Right lobe of liver (tissue), 6 donors: ENCODE results near the gene EPYC. TPM values are rescaled to one million over a fixed set of nuclear protein-coding genes. Genes with fewer than 3 reads are reported as not detected.

ENCODE experiments used
- ATAC-seq, 4 donors: fragments of 200-7000 bp; cut with Tn5 transposase; one replicate each; pipeline ENCODE4 v1.9.1; 2020; ENCODE audit warnings: mild to moderate bottlenecking in 4 of 4, moderate library complexity in 4 of 4
- DNase-seq, 3 donors: peaks; one replicate each; pipeline ENCODE4 v3.0.0-alpha.2; 2020
- H3K27ac ChIP-seq, 3 donors: fragments of 200-600 bp; one replicate each; pipeline ENCODE4 v1.8.0; 2022
- H3K27me3 ChIP-seq, 2 donors: fragments of 200-600 bp; one replicate each; pipeline ENCODE4 v1.8.0; 2022
- H3K36me3 ChIP-seq, 4 donors: fragments of 200-600 bp; sonication (generic) in 1 of 4; one replicate each; pipeline versions ENCODE4 v1.5.1 to v1.8.0; 2017 to 2022; ENCODE audit warnings: control low read depth in 1 of 4
- H3K4me1 ChIP-seq, 4 donors: fragments of 200-600 bp; sonication (generic) in 1 of 4; one replicate each; pipeline versions ENCODE4 v1.5.1 to v1.8.0; 2017 to 2022; ENCODE audit warnings: control low read depth in 1 of 4
- H3K4me3 ChIP-seq, 3 donors: fragments of 200-600 bp; one replicate each; pipeline ENCODE4 v1.8.0; 2022
- H3K9me3 ChIP-seq, 4 donors: fragments of 200-600 bp; sonication (generic) in 1 of 4; one replicate each; pipeline versions ENCODE4 v1.5.1 to v1.8.0; 2017 to 2022; ENCODE audit warnings: control low read depth in 1 of 4
- POLR2A ChIP-seq: fragments of 450-650 bp; IDR thresholded peaks from one replicate; pipeline ENCODE4 v1.6.1; 2017; ENCODE audit warnings: antibody characterized with exemption, mild to moderate bottlenecking
- WGBS: methylation state at CpG from one replicate; pipeline ENCODE4 v1.1.6; 2018; ENCODE audit warnings: low coverage, low lambda C conversion rate; ENCODE audit not compliant: insufficient coverage; ENCODE audit errors: missing lambda C conversion rate; 5-methylcytosine and 5-hydroxymethylcytosine counted together
- intact Hi-C, 2 donors: fragments of 100-400 bp; cut with DNase I; formaldehyde crosslinking; loops; one replicate each; pipeline versions ENCODE4 v1.11.2 to v1.14.1; 2022
- total RNA-seq, 6 experiments: library from RNA; depleted of rRNA in 2 of 6; stranded (reverse); fragments of >200 nt in 2 of 6; fragmentation: NEBNext Ultra II Directional in 3 of 6; extraction: Animal tissue kit (Norgen Biotek cat#: 25700) in 3 of 6; gene quantifications; one replicate each; pipeline versions ENCODE4 v1.1.0 to v1.2.4, GENCODE V29; 2016 to 2023
- TF ChIP-seq, protein P1 (sequence below), 4 donors: fragments of 200-600 bp in 3 of 4; fragments of 450-650 bp in 1 of 4; IDR thresholded peaks; one replicate each; pipeline versions ENCODE4 v1.5.1 to v1.8.0; 2016 to 2022; ENCODE audit warnings: antibody characterized with exemption in 4 of 4, mild to moderate bottlenecking in 2 of 4
- donor health status: DM: no; HTN: yes; CAD: no.
- donor health status: DM: no; HTN: no; CAD: no.
- donor health status: DM: no; HTN: no; CAD: no.
- donor health status: DM: no; HTN: yes; CAD: no.
- donor health status: DM: no; HTN: yes; CAD: no.

EPYC gene
- total RNA-seq, 6 experiments from 2014 or later = not detected

DNA sequence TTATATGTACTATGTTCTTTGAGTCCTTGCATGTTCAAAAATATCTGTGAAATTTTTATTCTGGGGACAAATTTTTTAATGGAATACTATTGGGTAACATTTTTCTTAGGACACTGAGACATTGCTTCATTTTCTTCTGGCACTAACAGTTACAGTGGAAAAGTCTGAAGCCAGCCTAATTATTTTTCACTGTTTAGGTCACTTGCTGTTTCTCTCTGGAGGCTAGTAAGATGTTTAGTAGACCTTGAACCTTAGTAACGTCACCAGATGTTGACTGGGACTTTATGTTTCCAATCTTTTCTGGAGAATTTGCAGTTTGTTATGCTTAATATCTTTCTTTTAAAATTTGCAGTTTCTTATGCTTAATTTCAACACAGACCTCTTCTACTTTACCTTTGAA lies 12.3 kb upstream of the EPYC start:
- Histone ChIP-seq H3K9me3 (no peaks in the 10 kb centered on the region), H3K27ac (no peak overlapping the region), H3K4me3 (no peak overlapping the region), H3K27me3 (no peaks in the 10 kb centered on the region), H3K36me3 (no peaks in the 10 kb centered on the region), H3K4me1 (no peaks in the 10 kb centered on the region)
- no peak for TF ChIP-seq POLR2A
- TF ChIP-seq, protein P1, sequence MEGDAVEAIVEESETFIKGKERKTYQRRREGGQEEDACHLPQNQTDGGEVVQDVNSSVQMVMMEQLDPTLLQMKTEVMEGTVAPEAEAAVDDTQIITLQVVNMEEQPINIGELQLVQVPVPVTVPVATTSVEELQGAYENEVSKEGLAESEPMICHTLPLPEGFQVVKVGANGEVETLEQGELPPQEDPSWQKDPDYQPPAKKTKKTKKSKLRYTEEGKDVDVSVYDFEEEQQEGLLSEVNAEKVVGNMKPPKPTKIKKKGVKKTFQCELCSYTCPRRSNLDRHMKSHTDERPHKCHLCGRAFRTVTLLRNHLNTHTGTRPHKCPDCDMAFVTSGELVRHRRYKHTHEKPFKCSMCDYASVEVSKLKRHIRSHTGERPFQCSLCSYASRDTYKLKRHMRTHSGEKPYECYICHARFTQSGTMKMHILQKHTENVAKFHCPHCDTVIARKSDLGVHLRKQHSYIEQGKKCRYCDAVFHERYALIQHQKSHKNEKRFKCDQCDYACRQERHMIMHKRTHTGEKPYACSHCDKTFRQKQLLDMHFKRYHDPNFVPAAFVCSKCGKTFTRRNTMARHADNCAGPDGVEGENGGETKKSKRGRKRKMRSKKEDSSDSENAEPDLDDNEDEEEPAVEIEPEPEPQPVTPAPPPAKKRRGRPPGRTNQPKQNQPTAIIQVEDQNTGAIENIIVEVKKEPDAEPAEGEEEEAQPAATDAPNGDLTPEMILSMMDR (IDR thresholded peaks at IDR 0.05) = no peak
- ATAC-seq (no peak), DNase-seq (no peak)
- intact Hi-C loops = no loop called here
- WGBS = 6% methylated on average over 1 of the region's 1 CpG

DNA sequence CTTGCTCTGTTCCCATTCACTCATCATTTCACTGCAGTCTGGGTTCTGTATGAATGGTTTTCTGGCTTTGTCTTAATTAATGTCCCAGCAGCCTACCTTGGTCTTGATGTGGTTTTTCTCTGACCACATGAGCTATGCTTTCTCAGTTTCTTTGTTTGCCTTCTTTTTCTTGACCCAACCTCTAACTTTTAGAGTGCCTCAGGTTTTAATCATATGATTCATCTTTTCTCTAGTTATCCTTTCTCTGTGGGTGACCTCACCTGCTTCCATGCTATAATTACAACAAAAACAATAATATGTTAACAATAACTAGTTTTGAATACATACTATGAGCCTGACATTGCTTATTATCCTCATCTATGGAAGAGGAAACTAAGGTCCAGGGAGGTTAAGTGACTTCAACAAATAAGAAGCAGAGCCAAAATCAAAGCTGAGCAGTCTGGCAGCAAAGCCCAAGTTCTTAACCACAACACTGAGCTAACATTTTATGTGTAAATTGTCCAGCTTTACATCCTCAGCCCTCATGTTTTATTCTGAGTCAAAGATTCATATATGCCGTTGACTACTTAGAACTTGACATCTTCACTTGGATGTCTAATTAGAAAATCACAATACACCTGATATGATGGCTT lies 4.7 kb upstream of the EPYC start:
- Histone ChIP-seq H3K4me3 (no peak overlapping the region), H3K9me3 (no peaks in the 10 kb centered on the region), H3K27me3 (no peaks in the 10 kb centered on the region), H3K4me1 (no peaks in the 10 kb centered on the region), H3K27ac (no peak overlapping the region), H3K36me3 (no peaks in the 10 kb centered on the region)
- intact Hi-C loops = no loop called here
- 43% methylated on average over 1 of the region's 1 CpG for WGBS
- no peak for TF ChIP-seq POLR2A
- TF ChIP-seq, protein P1 (IDR thresholded peaks at IDR 0.05) = no peak
- no peak for ATAC-seq
- DNase-seq = no peak

DNA sequence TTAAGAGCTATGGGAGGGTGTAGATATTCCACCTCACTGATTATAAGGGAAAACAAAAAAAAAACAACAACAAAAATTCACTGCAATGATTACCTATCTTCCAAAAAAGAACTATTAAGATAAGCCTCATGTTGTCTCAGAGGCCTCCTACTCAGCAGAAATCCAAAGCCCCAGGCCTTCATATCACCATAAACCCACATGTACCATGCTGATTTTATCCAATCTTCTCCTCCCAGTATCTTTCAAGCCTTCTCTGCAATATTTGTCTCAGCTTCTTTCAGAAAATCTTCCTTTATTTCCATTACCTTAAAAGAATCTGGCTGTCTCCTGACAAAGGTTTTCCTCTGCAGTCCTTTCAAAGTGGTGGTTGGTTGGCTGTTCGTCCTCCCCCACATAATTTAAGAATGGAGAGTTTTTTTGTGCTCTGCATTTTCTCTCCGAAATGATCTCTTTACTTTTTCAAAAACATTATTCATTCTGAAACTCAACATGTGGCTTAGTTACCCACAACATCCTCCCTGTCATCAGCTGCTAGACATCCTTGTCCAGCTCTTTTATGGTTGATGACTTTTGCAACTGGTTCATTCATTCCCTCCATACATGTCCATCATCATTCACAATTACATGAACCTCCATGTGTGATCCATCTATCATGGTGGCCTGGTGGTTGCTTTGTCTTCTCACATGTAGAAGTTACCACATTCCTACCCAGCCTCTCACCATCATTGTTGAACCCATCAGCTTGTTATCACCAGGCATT lies 2.9 kb upstream of the EPYC start:
- intact Hi-C loops = no loop called here
- ATAC-seq = no peak

DNA sequence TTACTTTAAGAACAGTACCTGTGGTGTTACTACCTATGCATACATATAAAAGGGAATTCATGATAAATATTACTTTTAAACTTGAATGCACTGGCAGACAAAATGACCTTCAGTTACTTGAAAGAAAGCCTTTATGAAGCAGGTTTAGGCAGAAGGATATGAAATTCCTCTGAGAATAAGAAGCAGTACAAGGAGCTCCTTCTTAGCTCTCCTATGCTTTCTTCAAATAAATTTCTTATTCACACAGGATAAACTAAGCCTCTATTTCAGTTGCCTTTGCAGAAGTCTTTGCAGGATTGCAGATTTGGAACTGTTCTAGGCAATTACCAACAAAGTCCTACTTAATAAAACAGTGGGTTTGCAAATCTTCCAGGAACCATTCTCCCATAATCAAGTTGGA lies 1.0 kb downstream of the EPYC start:
- no peak overlapping the region for H3K4me3 ChIP-seq
- no peaks in the 10 kb centered on the region for H3K9me3 ChIP-seq
- TF ChIP-seq, protein P1 (IDR thresholded peaks at IDR 0.05) = no peak
- no peak for TF ChIP-seq POLR2A
- ATAC-seq = no peak
- H3K27ac ChIP-seq = no peak overlapping the region
- intact Hi-C loops = no loop called here
- no peaks in the 10 kb centered on the region for H3K36me3 ChIP-seq
- no peaks in the 10 kb centered on the region for H3K4me1 ChIP-seq
- no peaks in the 10 kb centered on the region for H3K27me3 ChIP-seq
- no peak for DNase-seq

More for the DNA sequence above, 2.9 kb upstream of the EPYC start:
- H3K4me3 ChIP-seq = no peak overlapping the region
- 39% methylated on average over 2 of the region's 2 CpGs for WGBS
- no peak for TF ChIP-seq POLR2A
- no peaks in the 10 kb centered on the region for H3K36me3 ChIP-seq
- H3K27ac ChIP-seq = no peak overlapping the region
- no peaks in the 10 kb centered on the region for H3K9me3 ChIP-seq
- no peaks in the 10 kb centered on the region for H3K27me3 ChIP-seq
- no peaks in the 10 kb centered on the region for H3K4me1 ChIP-seq
- no peak for DNase-seq

DNA sequence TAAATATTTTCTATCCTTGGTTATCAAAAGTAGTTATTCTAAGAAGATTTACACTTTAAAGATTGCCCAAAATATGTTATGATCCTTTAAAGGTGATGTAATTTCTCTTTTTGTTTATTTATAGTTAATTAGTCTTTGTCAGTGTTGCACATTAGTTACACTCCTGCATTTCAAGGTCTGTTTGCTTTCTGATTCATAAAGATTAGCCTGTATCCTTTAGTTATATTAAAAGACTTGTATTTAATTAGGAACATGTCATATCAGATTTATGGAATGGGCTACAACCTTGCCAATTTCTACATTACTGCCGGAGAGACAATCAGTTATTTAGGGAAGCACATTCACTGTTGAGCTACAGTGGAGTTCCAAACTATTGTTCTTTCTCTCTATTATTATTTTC lies 3.5 kb downstream of the EPYC start:
- ATAC-seq = no peak
- intact Hi-C loops = no loop called here
- Histone ChIP-seq H3K27ac (no peak overlapping the region), H3K36me3 (no peaks in the 10 kb centered on the region), H3K9me3 (no peaks in the 10 kb centered on the region), H3K27me3 (no peaks in the 10 kb centered on the region), H3K4me3 (no peak overlapping the region), H3K4me1 (no peaks in the 10 kb centered on the region)
- no peak for DNase-seq
- TF ChIP-seq, protein P1 (IDR thresholded peaks at IDR 0.05) = no peak
- TF ChIP-seq POLR2A = no peak
- WGBS = 25% methylated on average over 1 of the region's 1 CpG
